Testis (tissue), 3 donors: ENCODE results near the gene KRT3. TPM values are rescaled to one million over a fixed set of nuclear protein-coding genes. Genes with fewer than 3 reads are reported as not detected.
"Not testable (repeated sequence)": the region's sequence is repeated elsewhere in the genome, so short reads cannot be mapped to it uniquely, and the experiment has no call there.

Experiments
- DNase-seq: peaks from one replicate; pipeline ENCODE4 v3.0.0-alpha.2; 2019
- H3K27ac ChIP-seq, 2 donors: fragments of 200-600 bp; sonication (generic); one replicate each; pipeline ENCODE4 v1.5.1; 2019
- H3K27me3 ChIP-seq: fragments of 200-600 bp; sonication (generic); one replicate; pipeline ENCODE4 v1.5.1; 2019
- H3K36me3 ChIP-seq: fragments of 200-600 bp; sonication (generic); one replicate; pipeline ENCODE4 v1.5.1; 2017; ENCODE audit warnings: low read depth; ENCODE audit errors: missing control alignments
- H3K4me1 ChIP-seq: fragments of 200-600 bp; sonication (generic); one replicate; pipeline ENCODE4 v1.5.1; 2019
- H3K4me3 ChIP-seq, 2 donors: fragments of 200-600 bp; sonication (generic); one replicate each; pipeline ENCODE4 v1.5.1; 2017 to 2019
- H3K9me3 ChIP-seq: fragments of 200-600 bp; sonication (generic); one replicate; pipeline ENCODE4 v1.5.1; 2017
- CTCF ChIP-seq, 3 experiments: fragments of 450-650 bp in 2 of 3; fragments of 200-600 bp in 1 of 3; sonication (generic) in 1 of 3; IDR thresholded peaks; one replicate each; pipeline ENCODE4 v1.5.1; 2016 to 2019; ENCODE audit warnings: antibody characterized with exemption in 3 of 3, mild to moderate bottlenecking in 2 of 3, moderate library complexity in 1 of 3
- POLR2A ChIP-seq: fragments of 450-650 bp; IDR thresholded peaks from one replicate; pipeline ENCODE4 v1.6.1; 2017; ENCODE audit warnings: antibody characterized with exemption, mild to moderate bottlenecking, moderate library complexity
- WGBS, 2 donors: methylation state at CpG; one replicate each; pipeline ENCODE4 v1.1.5; 2018; 5-methylcytosine and 5-hydroxymethylcytosine counted together
- intact Hi-C: fragments of 100-400 bp; cut with DNase I; formaldehyde crosslinking; loops from one replicate; pipeline ENCODE4 v1.15.1; 2023; ENCODE audit warnings: low total_unique reads
- polyA plus RNA-seq: library from polyadenylated mRNA; stranded (reverse); fragments of 350-450 nt; fragmentation: Illumina TruSeq; extraction: RNeasy Lipid Tissue Mini Kit (QIAGEN cat#74804); gene quantifications from one replicate; pipeline ENCODE4 v1.2.3, GENCODE V29; 2014; ENCODE audit warnings: low read depth, low replicate concordance; ENCODE audit not compliant: insufficient read depth
- total RNA-seq, 2 donors: library from RNA; depleted of rRNA; stranded (reverse); fragments of >200 nt; gene quantifications; one replicate each; pipeline ENCODE4 v1.2.3, GENCODE V29; 2016

The KRT3 gene
- total and polyA plus RNA-seq, 3 donors from 2014 or later, result not detected

GRCh38 chr12:52754135-52754534 lies 41.8 kb downstream of the KRT3 start:
- H3K27ac ChIP-seq, result no peak overlapping the region
- intact Hi-C loops, result no loop called here
- H3K36me3 ChIP-seq, result no peaks in the 10 kb centered on the region
- H3K4me3 ChIP-seq, result no peak overlapping the region
- TF ChIP-seq CTCF (IDR thresholded peaks at IDR 0.05) (no peak), POLR2A (no peak)
- no peaks in the 10 kb centered on the region for H3K9me3 ChIP-seq
- DNase-seq, result no peak
- no peaks in the 10 kb centered on the region for H3K27me3 ChIP-seq
- H3K4me1 ChIP-seq, result no peaks in the 10 kb centered on the region

- DNase-seq, result no peak
- TF ChIP-seq POLR2A, result no peak
- TF ChIP-seq CTCF (IDR thresholded peaks at IDR 0.05), result no peak
- H3K9me3 ChIP-seq, result no peaks in the 10 kb centered on the region
- H3K27me3 ChIP-seq, result no peaks in the 10 kb centered on the region
- H3K27ac ChIP-seq, result no peak overlapping the region
- WGBS, 2 donors, result 91% methylated on average over 3 of the region's 3 CpGs; no CpG with 5 or more reads in 1 of the 2 donors
- H3K4me1 ChIP-seq, result no peaks in the 10 kb centered on the region
- H3K36me3 ChIP-seq, result no peaks in the 10 kb centered on the region
- intact Hi-C loops, result no loop called here
- no peak overlapping the region for H3K4me3 ChIP-seq
Observed at GRCh38 chr12:52753283-52753682, 42.6 kb downstream of the KRT3 start.

GRCh38 chr12:52752516-52752915 lies 43.4 kb downstream of the KRT3 start:
- H3K27ac ChIP-seq, result no peak overlapping the region
- TF ChIP-seq POLR2A (no peak), CTCF (IDR thresholded peaks at IDR 0.05) (no peak)
- no peaks in the 10 kb centered on the region for H3K27me3 ChIP-seq
- WGBS, 2 donors, result 70 to 96% methylated on average over 2 of the region's 2 CpGs
- DNase-seq, result no peak
- H3K4me3 ChIP-seq, result no peak overlapping the region
- H3K4me1 ChIP-seq, result no peaks in the 10 kb centered on the region
- intact Hi-C loops, result no loop called here
- no peaks in the 10 kb centered on the region for H3K9me3 ChIP-seq
- H3K36me3 ChIP-seq, result no peaks in the 10 kb centered on the region

- intact Hi-C loops, result no loop called here
- no peak for TF ChIP-seq CTCF (IDR thresholded peaks at IDR 0.05)
- no peak for TF ChIP-seq POLR2A
- H3K27me3 ChIP-seq, result no peaks in the 10 kb centered on the region
Observed at GRCh38 chr12:52751795-52752194, 44.1 kb downstream of the KRT3 start.

GRCh38 chr12:52750532-52750931 lies 45.4 kb downstream of the KRT3 start:
- H3K27me3 ChIP-seq, DNase-seq, H3K27ac ChIP-seq, H3K4me1 ChIP-seq, H3K4me3 ChIP-seq, H3K9me3 ChIP-seq, intact Hi-C loops, H3K36me3 ChIP-seq: not testable (repeated sequence)
- 44 to 47% methylated on average over 3 of the region's 3 CpGs for WGBS, 2 donors

More at GRCh38 chr12:52751795-52752194, 44.1 kb downstream of the KRT3 start:
- DNase-seq, result no peak
- H3K4me3 ChIP-seq, result no peak overlapping the region
- no peaks in the 10 kb centered on the region for H3K4me1 ChIP-seq
- H3K9me3 ChIP-seq, result no peaks in the 10 kb centered on the region
- H3K36me3 ChIP-seq, result no peaks in the 10 kb centered on the region
- H3K27ac ChIP-seq, result no peak overlapping the region
